Mucosa of descending colon (tissue), 3 donors: ENCODE data around the gene CCNE1. TPM values are rescaled to one million over a fixed set of nuclear protein-coding genes. Genes with fewer than 3 reads are reported as not detected.
"Not testable (repeated sequence)": the region's sequence is repeated elsewhere in the genome, so short reads cannot be mapped to it uniquely, and the experiment has no call there.

Source experiments
- ATAC-seq: fragments of 200-7000 bp; cut with Tn5 transposase; one replicate; pipeline ENCODE4 v1.9.1; 2020; ENCODE audit warnings: mild to moderate bottlenecking, moderate library complexity
- DNase-seq, 3 donors: peaks; one replicate each; pipeline ENCODE4 v3.0.0-alpha.2; 2020
- H3K36me3 ChIP-seq: fragments of 200-600 bp; one replicate; pipeline ENCODE4 v1.8.0; 2021; ENCODE audit warnings: low read depth, mild to moderate bottlenecking
- H3K4me1 ChIP-seq: fragments of 200-600 bp; one replicate; pipeline ENCODE4 v1.8.0; 2021; ENCODE audit warnings: low read depth, mild to moderate bottlenecking
- H3K4me3 ChIP-seq: fragments of 200-600 bp; one replicate; pipeline ENCODE4 v1.8.0; 2021; ENCODE audit warnings: mild to moderate bottlenecking
- H3K9me3 ChIP-seq: fragments of 200-600 bp; one replicate; pipeline ENCODE4 v1.8.0; 2021; ENCODE audit warnings: mild to moderate bottlenecking
- intact Hi-C, 2 donors: fragments of 100-400 bp; cut with DNase I in 1 of 2; cut with micrococcal nuclease in 1 of 2; formaldehyde crosslinking; loops; one replicate each; pipeline versions ENCODE4 v1.11.0 to v1.11.1; 2022; cut with DNase I, micrococcal nuclease
- total RNA-seq, 3 donors: library from RNA; stranded (reverse); fragmentation: NEBNext Ultra II Directional in 2 of 3; extraction: Animal tissue kit (Norgen Biotek cat#: 25700) in 2 of 3; gene quantifications; one replicate each; pipeline versions ENCODE4 v1.2.1 to v1.2.4, GENCODE V29; 2021 to 2023
- TF ChIP-seq, protein P1 (sequence below): fragments of 200-600 bp; IDR thresholded peaks from one replicate; pipeline ENCODE4 v1.8.0; 2022; ENCODE audit warnings: antibody characterized with exemption, mild to moderate bottlenecking
- donor health status: DM: no; HTN: no; CAD: no; lungs with moderate emphysema.
- donor health status: DM: no; HTN: no; CAD: no.
- donor health status: DM: no; HTN: yes; CAD: no.

The CCNE1 gene
- total RNA-seq, 3 donors from 2014 or later, result 4.0 to 7.1 (median 4.4) TPM

DNA sequence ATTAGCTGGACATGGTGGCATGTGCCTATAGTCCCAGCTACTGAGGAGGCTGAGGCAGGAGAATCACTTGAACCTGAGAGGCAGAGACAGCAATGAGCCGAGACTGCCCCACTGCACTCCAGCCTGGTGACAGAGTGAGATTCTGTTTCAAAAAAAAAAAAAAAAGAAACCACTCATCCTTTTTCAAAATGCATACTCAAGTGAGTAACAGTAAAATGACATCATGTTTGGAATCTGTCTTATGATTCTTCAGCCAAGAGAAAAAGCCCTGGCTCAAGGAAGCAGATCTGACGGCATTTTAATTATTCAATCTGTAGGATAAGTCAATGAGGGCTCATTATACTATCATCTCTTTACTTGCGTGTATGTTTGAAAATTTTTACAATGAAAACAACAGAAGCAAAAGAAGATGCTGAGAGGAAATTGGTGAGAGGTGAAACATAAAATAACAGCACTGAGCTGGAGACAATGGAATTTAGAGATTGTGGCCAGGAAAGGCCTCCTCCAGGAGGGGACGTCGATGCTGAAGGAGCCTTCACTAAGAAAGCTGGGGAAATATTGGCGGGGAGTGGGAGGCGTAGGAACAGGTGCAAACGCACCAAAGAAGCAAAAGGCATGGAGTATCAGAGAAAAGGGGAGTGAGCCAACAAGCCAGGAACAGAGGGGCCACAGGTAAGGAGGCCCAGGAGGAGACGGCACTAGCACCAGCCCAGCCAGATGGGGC, 12.9 kb upstream of the CCNE1 start:
- intact Hi-C loops, result no loop called here
- DNase-seq, result no peak
- no peak for ATAC-seq
- no peaks in the 10 kb centered on the region for H3K9me3 ChIP-seq
- H3K4me1 ChIP-seq, result no peaks in the 10 kb centered on the region
- TF ChIP-seq, protein P1, sequence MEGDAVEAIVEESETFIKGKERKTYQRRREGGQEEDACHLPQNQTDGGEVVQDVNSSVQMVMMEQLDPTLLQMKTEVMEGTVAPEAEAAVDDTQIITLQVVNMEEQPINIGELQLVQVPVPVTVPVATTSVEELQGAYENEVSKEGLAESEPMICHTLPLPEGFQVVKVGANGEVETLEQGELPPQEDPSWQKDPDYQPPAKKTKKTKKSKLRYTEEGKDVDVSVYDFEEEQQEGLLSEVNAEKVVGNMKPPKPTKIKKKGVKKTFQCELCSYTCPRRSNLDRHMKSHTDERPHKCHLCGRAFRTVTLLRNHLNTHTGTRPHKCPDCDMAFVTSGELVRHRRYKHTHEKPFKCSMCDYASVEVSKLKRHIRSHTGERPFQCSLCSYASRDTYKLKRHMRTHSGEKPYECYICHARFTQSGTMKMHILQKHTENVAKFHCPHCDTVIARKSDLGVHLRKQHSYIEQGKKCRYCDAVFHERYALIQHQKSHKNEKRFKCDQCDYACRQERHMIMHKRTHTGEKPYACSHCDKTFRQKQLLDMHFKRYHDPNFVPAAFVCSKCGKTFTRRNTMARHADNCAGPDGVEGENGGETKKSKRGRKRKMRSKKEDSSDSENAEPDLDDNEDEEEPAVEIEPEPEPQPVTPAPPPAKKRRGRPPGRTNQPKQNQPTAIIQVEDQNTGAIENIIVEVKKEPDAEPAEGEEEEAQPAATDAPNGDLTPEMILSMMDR, result no peak
- H3K4me3 ChIP-seq, result no peak overlapping the region
- H3K36me3 ChIP-seq, result no peaks in the 10 kb centered on the region

GRCh38 chr19:29800100-29800825, 11.5 kb upstream of the CCNE1 start:
- Histone ChIP-seq H3K4me3 (no peak overlapping the region), H3K4me1 (no peaks in the 10 kb centered on the region), H3K36me3 (no peaks in the 10 kb centered on the region), H3K9me3 (no peaks in the 10 kb centered on the region)
- ATAC-seq (no peak), DNase-seq (no peak)
- intact Hi-C loops, result no loop called here
- TF ChIP-seq, protein P1, result no peak

DNA sequence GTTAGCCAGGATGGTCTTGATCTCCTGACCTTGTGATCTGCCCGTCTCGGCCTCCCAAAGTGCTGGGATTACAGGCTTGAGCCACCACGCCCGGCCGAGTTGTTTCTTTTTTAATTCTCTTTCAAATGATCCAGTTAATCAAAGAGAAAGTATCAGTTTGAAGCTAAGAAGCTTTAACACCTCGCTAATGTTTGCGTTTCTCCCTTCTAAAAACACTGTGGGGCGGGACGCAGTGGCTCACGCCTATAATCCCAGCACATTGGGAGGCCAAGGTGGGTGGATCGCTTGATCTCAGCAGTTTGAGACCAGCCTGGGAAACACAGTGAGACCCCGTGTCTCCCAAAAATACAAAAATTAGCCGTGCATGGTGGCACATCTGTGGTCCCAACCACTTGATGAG, 7.8 kb upstream of the CCNE1 start:
- ATAC-seq, DNase-seq, H3K36me3 ChIP-seq, intact Hi-C loops, H3K4me1 ChIP-seq, H3K4me3 ChIP-seq, H3K9me3 ChIP-seq: not testable (repeated sequence)

DNA sequence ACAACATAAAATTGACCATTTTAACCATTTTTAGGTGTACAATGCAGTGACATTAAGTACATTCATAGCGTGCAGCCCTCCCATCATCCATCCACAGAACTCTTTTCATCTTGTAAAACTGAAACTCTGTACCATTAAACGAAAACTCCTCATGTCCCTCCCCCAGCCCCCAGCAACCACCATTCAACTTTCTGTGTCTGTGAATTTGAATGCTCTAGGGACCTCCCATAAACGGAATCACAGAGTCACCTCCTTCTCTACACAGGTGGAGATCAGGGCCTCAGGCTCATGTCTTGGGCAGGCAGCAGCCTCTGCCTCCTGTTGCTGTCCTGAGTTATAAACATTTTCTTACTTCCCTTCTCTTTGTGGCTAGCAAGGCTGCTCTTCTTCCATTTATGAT, 7.3 kb upstream of the CCNE1 start:
- DNase-seq, result no peak
- Histone ChIP-seq H3K36me3 (no peaks in the 10 kb centered on the region), H3K9me3 (no peaks in the 10 kb centered on the region), H3K4me1 (no peaks in the 10 kb centered on the region), H3K4me3 (no peak overlapping the region)
- intact Hi-C loops, result no loop called here
- no peak for ATAC-seq
- TF ChIP-seq, protein P1, result no peak

GRCh38 chr19:29805031-29805965, 6.5 kb upstream of the CCNE1 start:
- Histone ChIP-seq H3K9me3 (no peaks in the 10 kb centered on the region), H3K4me3 (no peak overlapping the region), H3K36me3 (no peaks in the 10 kb centered on the region), H3K4me1 (no peaks in the 10 kb centered on the region)
- TF ChIP-seq, protein P1, result no peak
- no peak for ATAC-seq
- intact Hi-C loops, result no loop called here
- DNase-seq, result no peak
